K562 (cell line): Measurements from ENCODE around the gene ATRN. TPM values are rescaled to one million over a fixed set of nuclear protein-coding genes. Genes with fewer than 3 reads are reported as not detected.

Experiments used
- ATAC-seq: fragments of 200-7000 bp; cut with Tn5 transposase; 3 replicates; pipeline ENCODE4 v1.9.1; 2020; ENCODE audit warnings: moderate library complexity
- BruUV-seq: library from RNA; stranded (reverse); fragments of 400-500 nt; replicated peaks from 2 replicates; lab custom pipeline; 2021; lab: Mats Ljungman, UMichigan
- CTCF ChIA-PET: fragments of 300-600 bp; formaldehyde crosslinking; extraction: SDS; loops from one replicate; lab custom pipeline; 2021; ENCODE audit warnings: low intra/inter-chr PET ratio; lab: Yijun Ruan, JAX
- POLR2A ChIA-PET: fragments of 300-600, 350-650 bp; sonication (Branson Sonifier 250); formaldehyde crosslinking; extraction: SDS; loops from one replicate; lab custom pipeline; 2021; ENCODE audit warnings: antibody characterized with exemption, inconsistent platforms; lab: Yijun Ruan, JAX
- DNase-seq, 4 experiments: peaks; one replicate each; pipeline versions ENCODE4 v3.0.0 to v3.0.0-alpha.2; 2011 to 2018; ENCODE audit warnings: low spot score in 3 of 4, mixed read lengths in 3 of 4; ENCODE audit errors: extremely low read depth in 1 of 4
- FAIRE-seq: peaks from 2 replicates; lab custom pipeline; 2011; peaks lifted over from hg19 to GRCh38; lab: Jason Lieb, UNC
- H2AFZ ChIP-seq: 2 replicates; pipeline ENCODE4 v1.6.0; 2011; ENCODE audit warnings: low read depth, low read length, control low read depth, inconsistent platforms
- H3K27ac ChIP-seq: fragments of 200-600 bp; 3 replicates; pipeline ENCODE4 v1.8.0; 2011; ENCODE audit warnings: low read depth, mild to moderate bottlenecking, control low read depth, inconsistent platforms, low read length, moderate library complexity, mixed read lengths; ENCODE audit errors: extremely low read depth
- H3K27me3 ChIP-seq, 2 experiments: fragments of 300-600 bp in 1 of 2; 2 replicates in 1 of 2; 3 replicates in 1 of 2; pipeline versions ENCODE4 v1.6.0 to v1.8.0; 2011; ENCODE audit warnings: inconsistent platforms in 2 of 2, low read length in 2 of 2, mild to moderate bottlenecking in 1 of 2, mixed read lengths in 1 of 2, moderate library complexity in 1 of 2; ENCODE audit not compliant: control insufficient read depth in 2 of 2, insufficient read depth in 2 of 2
- H3K36me3 ChIP-seq: fragments of 300-600 bp; 3 replicates; pipeline ENCODE4 v1.8.0; 2011; ENCODE audit warnings: mild to moderate bottlenecking, low read length, inconsistent platforms; ENCODE audit not compliant: control insufficient read depth, insufficient read depth
- H3K4me1 ChIP-seq, 2 experiments: fragments of 200-600 bp in 1 of 2; replicated peaks in 1 of 2; 2 replicates in 1 of 2; 3 replicates in 1 of 2; pipeline versions ENCODE4 v1.5.1 to v1.8.0; 2011; ENCODE audit warnings: inconsistent platforms in 2 of 2, low read length in 2 of 2, mild to moderate bottlenecking in 1 of 2, mixed read lengths in 1 of 2, moderate library complexity in 1 of 2; ENCODE audit not compliant: control insufficient read depth in 2 of 2, insufficient read depth in 2 of 2
- H3K4me2 ChIP-seq: 2 replicates; pipeline ENCODE4 v1.6.1; 2011; ENCODE audit warnings: low read length, control low read depth, inconsistent platforms, mixed read lengths; ENCODE audit not compliant: insufficient read depth
- H3K4me3 ChIP-seq: fragments of 200-600 bp; sonication (generic), shearing (Covaris generic); 2 replicates; pipeline ENCODE4 v1.5.1; 2016; ENCODE audit warnings: control low read depth, inconsistent platforms
- H3K79me2 ChIP-seq: fragments of 200-600 bp; 3 replicates; pipeline ENCODE4 v1.8.0; 2011; ENCODE audit warnings: low read length, inconsistent platforms; ENCODE audit not compliant: control insufficient read depth, insufficient read depth
- H3K9ac ChIP-seq, 2 experiments: 2 replicates each; pipeline versions ENCODE4 v1.6.0 to v1.6.1; 2011; ENCODE audit warnings: low read depth in 2 of 2, low read length in 2 of 2, control low read depth in 1 of 2, inconsistent platforms in 1 of 2, mild to moderate bottlenecking in 1 of 2, mixed read lengths in 1 of 2; ENCODE audit not compliant: insufficient read depth in 1 of 2
- H3K9me1 ChIP-seq: one replicate; pipeline ENCODE4 v1.6.0; 2011; ENCODE audit warnings: inconsistent platforms, mild to moderate bottlenecking, low read length, moderate library complexity; ENCODE audit not compliant: control insufficient read depth, insufficient read depth
- H3K9me3 ChIP-seq: replicated peaks from 2 replicates; pipeline ENCODE4 v1.5.1; 2011; ENCODE audit warnings: low read depth, low read length, inconsistent platforms; ENCODE audit not compliant: control insufficient read depth, insufficient read depth
- H4K20me1 ChIP-seq: replicated peaks from 2 replicates; pipeline ENCODE4 v1.6.1; 2011; ENCODE audit warnings: low read length, inconsistent platforms, mixed read lengths; ENCODE audit not compliant: control insufficient read depth, insufficient read depth
- CCAR2 ChIP-seq: fragments of 200-400 bp; formaldehyde crosslinking; IDR thresholded peaks from 2 replicates; pipeline ENCODE4 v1.6.1; 2017; ENCODE audit warnings: mild to moderate bottlenecking, low read depth, low read length
- FOXA1 ChIP-seq: fragments of 450-650 bp; IDR thresholded peaks from 2 replicates; pipeline ENCODE4 v1.6.1; 2016; ENCODE audit warnings: mild to moderate bottlenecking, borderline replicate concordance
- FOXK1 ChIP-seq: sonication (generic); formaldehyde crosslinking; IDR thresholded peaks from 2 replicates; pipeline ENCODE4 v1.8.0; 2022; ENCODE audit warnings: missing genetic modification reagents, mild to moderate bottlenecking, borderline replicate concordance
- KAT2B ChIP-seq: IDR thresholded peaks from one replicate; pipeline ENCODE4 v1.6.1; 2012; ENCODE audit warnings: low read depth, mild to moderate bottlenecking, control low read depth, inconsistent platforms, low read length, moderate library complexity
- KAT7 ChIP-seq: sonication (generic); formaldehyde crosslinking; IDR thresholded peaks from 2 replicates; pipeline ENCODE4 v1.8.0; 2022; ENCODE audit warnings: missing genetic modification reagents, mild to moderate bottlenecking, borderline replicate concordance
- LARP7 ChIP-seq: fragments of 450-650 bp; IDR thresholded peaks from 2 replicates; pipeline ENCODE4 v1.6.1; 2016
- NCOA4 ChIP-seq: fragments of 450-650 bp; IDR thresholded peaks from 2 replicates; pipeline ENCODE4 v1.6.1; 2018; ENCODE audit warnings: mild to moderate bottlenecking; ENCODE audit not compliant: partially characterized antibody
- RB1 ChIP-seq: fragments of 450-650 bp; IDR thresholded peaks from 2 replicates; pipeline ENCODE4 v1.6.1; 2017; ENCODE audit warnings: low read depth, mild to moderate bottlenecking
- RBBP5 ChIP-seq: fragments of 200-600 bp; sonication (generic); IDR thresholded peaks from 2 replicates; pipeline ENCODE4 v1.6.1; 2012; ENCODE audit warnings: borderline replicate concordance, mild to moderate bottlenecking, low read length, control low read depth, inconsistent platforms; ENCODE audit not compliant: insufficient read depth, poor library complexity, severe bottlenecking
- SAP30 ChIP-seq: fragments of 200-600 bp; sonication (generic); IDR thresholded peaks from 2 replicates; pipeline ENCODE4 v1.6.1; 2012; ENCODE audit warnings: borderline replicate concordance, low read depth, mild to moderate bottlenecking, moderate library complexity, low read length, control low read depth, inconsistent platforms; ENCODE audit not compliant: insufficient read depth, poor library complexity, severe bottlenecking
- SETDB1 ChIP-seq: IDR thresholded peaks from one replicate; pipeline ENCODE4 v1.6.1; 2012; ENCODE audit warnings: low read length, control low read depth, inconsistent platforms
- TCF3 ChIP-seq: sonication (generic); formaldehyde crosslinking; IDR thresholded peaks from 2 replicates; pipeline ENCODE4 v1.4.0; 2020; ENCODE audit warnings: mild to moderate bottlenecking, missing genetic modification reagents
- WGBS: fragments of 100-300 bp; shearing (Covaris generic); methylation state at CpG from one replicate; pipeline ENCODE4 v1.1.6; 2016; ENCODE audit warnings: low coverage, mixed read lengths; ENCODE audit not compliant: insufficient coverage; ENCODE audit errors: missing lambda C conversion rate; 5-methylcytosine and 5-hydroxymethylcytosine counted together
- in situ Hi-C: fragments of 300-500 bp; cut with MboI; formaldehyde crosslinking; loops from 4 replicates; pipeline ENCODE4 v1.15.0; 2018; ENCODE audit warnings: inconsistent platforms, mixed read lengths
- intact Hi-C: fragments of 100-400 bp; cut with micrococcal nuclease; formaldehyde crosslinking; loops from 2 replicates; pipeline ENCODE4 v1.14.2; 2022
- polyA plus RNA-seq, 8 experiments: library from polyadenylated mRNA; depleted of rRNA in 4 of 8; stranded (reverse) in 5 of 8; unstranded in 3 of 8; fragments of >200 nt; fragmentation: Nextera tagmentation in 2 of 8; fragmentation: Illumina TruSeq in 1 of 8; extraction: Ambion mirVana in 2 of 8; extraction: Trizol in 1 of 8; gene quantifications; 2 replicates each; pipeline versions ENCODE4 v1.2.1 to v1.2.3, GENCODE V29; 2011 to 2014; ENCODE audit warnings: inconsistent platforms in 1 of 8, missing spikeins in 1 of 8
- total RNA-seq, 7 experiments: library from RNA; depleted of rRNA in 6 of 7; stranded (reverse); fragments of >200 nt in 6 of 7; fragmentation: Illumina TruSeq in 2 of 7; extraction: Trizol in 2 of 7; gene quantifications; 2 replicates each; pipeline versions ENCODE4 v1.2.1 to v1.2.3, GENCODE V29; 2011 to 2021; ENCODE audit warnings: low replicate concordance in 1 of 7
- TF ChIP-seq, protein P1 (sequence below): sonication (generic); formaldehyde crosslinking; IDR thresholded peaks from 2 replicates; pipeline ENCODE4 v1.8.1; 2023; ENCODE audit warnings: mild to moderate bottlenecking, missing genetic modification reagents, moderate library complexity

The ATRN gene
- total and polyA plus RNA-seq, 9 of the 15 experiments (the other 6 are each of a cell fraction or from before 2014, with no cell fraction given) = 0.69 to 16.5 (median 7.6) TPM

DNA sequence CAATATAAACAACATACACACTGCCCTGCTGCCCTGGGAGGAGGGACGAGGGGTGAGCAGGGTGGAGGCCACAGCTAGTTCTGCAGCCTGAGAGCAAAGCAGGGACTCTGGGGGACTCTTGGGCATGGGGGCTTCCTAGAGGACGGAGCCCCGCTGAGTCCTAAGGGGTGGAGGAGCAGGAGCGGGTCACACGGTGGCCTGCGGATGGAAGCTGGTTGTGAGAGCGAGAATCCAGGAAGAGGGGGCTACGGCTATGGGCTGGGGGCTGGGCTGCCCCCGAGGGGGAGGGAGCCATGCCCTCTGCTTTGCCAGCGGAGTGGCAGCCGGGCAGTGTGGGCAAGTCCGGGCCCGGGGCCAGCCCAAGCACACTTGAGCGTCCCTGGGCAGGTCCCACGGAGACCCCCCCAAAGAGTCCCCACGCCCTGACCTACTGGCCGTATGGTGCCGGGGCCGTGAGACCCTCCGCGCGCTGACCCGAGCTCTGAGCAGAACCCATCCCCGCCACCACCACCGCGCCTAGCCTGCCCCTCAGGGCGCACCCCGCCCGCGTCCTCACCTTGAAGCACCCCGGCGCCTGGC is 210.6 kb downstream of the ATRN start:
- H2AFZ ChIP-seq = no peak overlapping the region
- in situ Hi-C loops = no loop called here
- no peak overlapping the region for H3K4me2 ChIP-seq

More for the DNA sequence above, 210.6 kb downstream of the ATRN start:
- ChIA-PET POLR2A (no interaction called here), CTCF (no interaction called here)
- no peak for ATAC-seq
- H3K4me3 ChIP-seq = no peak overlapping the region
- 0% methylated on average over 1 of the region's 32 CpGs for WGBS
- intact Hi-C loops = no loop called here
- H3K9ac ChIP-seq = no peak overlapping the region
- H3K27ac ChIP-seq = no peak overlapping the region
- no peak for FAIRE-seq
- BruUV-seq = no TSS peak
- no peaks in the 10 kb centered on the region for H3K36me3 ChIP-seq
- no peaks in the 10 kb centered on the region for H3K79me2 ChIP-seq
- no peak for TF ChIP-seq SAP30
- no peak for TF ChIP-seq KAT7 (CRISPR knock-in tag)
- TF ChIP-seq LARP7 = no peak
- no peak for TF ChIP-seq RBBP5
- TF ChIP-seq FOXK1 = no peak
- no peak for TF ChIP-seq FOXA1
- TF ChIP-seq NCOA4 = no peak
- no peak for TF ChIP-seq SETDB1
- no peak for TF ChIP-seq TCF3
- TF ChIP-seq, protein P1, sequence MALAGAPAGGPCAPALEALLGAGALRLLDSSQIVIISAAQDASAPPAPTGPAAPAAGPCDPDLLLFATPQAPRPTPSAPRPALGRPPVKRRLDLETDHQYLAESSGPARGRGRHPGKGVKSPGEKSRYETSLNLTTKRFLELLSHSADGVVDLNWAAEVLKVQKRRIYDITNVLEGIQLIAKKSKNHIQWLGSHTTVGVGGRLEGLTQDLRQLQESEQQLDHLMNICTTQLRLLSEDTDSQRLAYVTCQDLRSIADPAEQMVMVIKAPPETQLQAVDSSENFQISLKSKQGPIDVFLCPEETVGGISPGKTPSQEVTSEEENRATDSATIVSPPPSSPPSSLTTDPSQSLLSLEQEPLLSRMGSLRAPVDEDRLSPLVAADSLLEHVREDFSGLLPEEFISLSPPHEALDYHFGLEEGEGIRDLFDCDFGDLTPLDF = no peak
- no peak for TF ChIP-seq RB1
- no peak for TF ChIP-seq KAT2B
- TF ChIP-seq CCAR2 = no peak
- peaks cover 0 to under 1% of the 10 kb centered on the region in 2 experiments; a peak in 2 of 5 replicates for H3K27me3 ChIP-seq
- DNase-seq = no peak
- no peaks in the 10 kb centered on the region for H4K20me1 ChIP-seq
- H3K9me3 ChIP-seq = no peaks in the 10 kb centered on the region
- peaks cover 0 to 30% of the 10 kb centered on the region in 2 experiments; a peak in 2 of 5 replicates for H3K4me1 ChIP-seq
- H3K9me1 ChIP-seq = no peaks in the 10 kb centered on the region
